A549 (cell line): Measurements from ENCODE around the gene FHIP1A. TPM values are rescaled to one million over a fixed set of nuclear protein-coding genes. Genes with fewer than 3 reads are reported as not detected.

Experiments
- ATAC-seq, 2 experiments: fragments of 200-7000 bp in 1 of 2; fragments of >200 bp in 1 of 2; cut with Nextera tagmentation in 1 of 2; cut with Tn5 transposase in 1 of 2; 3 replicates each; pipeline versions ENCODE4 v1.8.0 to v1.9.1; 2018 to 2020; ENCODE audit warnings: mild to moderate bottlenecking in 1 of 2, moderate library complexity in 1 of 2
- CTCF ChIA-PET: fragments of 300-600 bp; sonication (Branson Sonifier 250); formaldehyde crosslinking; extraction: SDS; loops from one replicate; lab custom pipeline; 2021; ENCODE audit warnings: antibody characterized with exemption, inconsistent platforms; lab: Yijun Ruan, JAX
- POLR2A ChIA-PET: fragments of 350-600 bp; formaldehyde crosslinking; extraction: SDS; loops from one replicate; lab custom pipeline; 2021; ENCODE audit warnings: antibody characterized with exemption, inconsistent platforms; lab: Yijun Ruan, JAX
- DNase-seq, 2 experiments: peaks; one replicate each; pipeline versions ENCODE4 v3.0.0 to v3.0.0-alpha.2; 2011 to 2016; ENCODE audit warnings: low read depth in 1 of 2, low spot score in 1 of 2
- FAIRE-seq: peaks from 2 replicates; lab custom pipeline; 2011; peaks lifted over from hg19 to GRCh38; lab: Jason Lieb, UNC
- H3K27ac ChIP-seq, 2 experiments: fragments of >200 bp; sonication (Bioruptor Twin); formaldehyde crosslinking; 3 replicates each; pipeline ENCODE4 v1.5.1; 2016 to 2017
- H3K4me1 ChIP-seq: fragments of >200 bp; sonication (Bioruptor Twin); formaldehyde crosslinking; 3 replicates; pipeline ENCODE4 v1.6.1; 2016
- H3K4me2 ChIP-seq: fragments of >200 bp; sonication (Bioruptor Twin); formaldehyde crosslinking; 3 replicates; pipeline ENCODE4 v1.6.1; 2016
- H3K4me3 ChIP-seq: fragments of >200 bp; sonication (Bioruptor Twin); formaldehyde crosslinking; 3 replicates; pipeline ENCODE4 v1.5.1; 2016
- H3K9me3 ChIP-seq: fragments of >200 bp; sonication (Bioruptor Twin); formaldehyde crosslinking; 3 replicates; pipeline ENCODE4 v1.6.1; 2016
- BHLHE40 ChIP-seq: IDR thresholded peaks from 2 replicates; pipeline ENCODE4 v1.6.1; 2012; ENCODE audit warnings: low read depth, low read length, inconsistent platforms
- CBX2 ChIP-seq: fragments of 200-600 bp; sonication (generic); IDR thresholded peaks from 2 replicates; pipeline ENCODE4 v1.6.1; 2016; ENCODE audit warnings: low read depth, mild to moderate bottlenecking, borderline replicate concordance
- CBX8 ChIP-seq: fragments of 200-600 bp; sonication (generic); IDR thresholded peaks from 2 replicates; pipeline ENCODE4 v1.6.1; 2016
- FOSB ChIP-seq: fragments of 250-450 bp; sonication (Bioruptor Pico); IDR thresholded peaks from 2 replicates; pipeline ENCODE4 v1.5.0; 2020; ENCODE audit warnings: mild to moderate bottlenecking, moderate library complexity
- FOSL2 ChIP-seq, 2 experiments: fragments of 450-650 bp in 1 of 2; fragments of >200 bp in 1 of 2; sonication (Bioruptor Twin) in 1 of 2; formaldehyde crosslinking; IDR thresholded peaks; 2 replicates each; pipeline versions ENCODE4 v1.5.0 to v1.6.1; 2016 to 2020; ENCODE audit warnings: mild to moderate bottlenecking in 1 of 2, moderate library complexity in 1 of 2
- FOXS1 ChIP-seq: fragments of 250-450 bp; sonication (Bioruptor Pico); IDR thresholded peaks from 2 replicates; pipeline ENCODE4 v1.5.0; 2020; ENCODE audit warnings: mild to moderate bottlenecking, moderate library complexity
- GATA3 ChIP-seq: IDR thresholded peaks from 2 replicates; pipeline ENCODE4 v1.6.1; 2012; ENCODE audit warnings: borderline replicate concordance
- HOXB13 ChIP-seq: fragments of 250-450 bp; sonication (Bioruptor Pico); IDR thresholded peaks from 2 replicates; pipeline ENCODE4 v1.5.0; 2020; ENCODE audit warnings: low read depth, mild to moderate bottlenecking, moderate library complexity
- HOXB5 ChIP-seq: fragments of 250-450 bp; sonication (Bioruptor Pico); IDR thresholded peaks from 2 replicates; pipeline ENCODE4 v1.5.0; 2020; ENCODE audit warnings: mild to moderate bottlenecking, moderate library complexity
- JUN ChIP-seq, 2 experiments: fragments of >200 bp; sonication (Bioruptor Twin); formaldehyde crosslinking; IDR thresholded peaks; 2 replicates in 1 of 2; 3 replicates in 1 of 2; pipeline ENCODE4 v1.6.1; 2016 to 2017
- JUNB ChIP-seq: fragments of >200 bp; sonication (Bioruptor Twin); formaldehyde crosslinking; IDR thresholded peaks from 2 replicates; pipeline ENCODE4 v1.6.1; 2016
- MAZ ChIP-seq: fragments of 150-350 bp; IDR thresholded peaks from 2 replicates; pipeline ENCODE4 v1.6.1; 2014; ENCODE audit warnings: antibody characterized with exemption, low read depth, low read length, borderline replicate concordance
- MYC ChIP-seq: IDR thresholded peaks from 2 replicates; pipeline ENCODE4 v1.6.1; 2012; ENCODE audit warnings: mild to moderate bottlenecking, inconsistent platforms, low read length, improper control_type of control experiment, borderline replicate concordance
- NR3C1 ChIP-seq: fragments of >200 bp; sonication (Bioruptor Twin); formaldehyde crosslinking; IDR thresholded peaks from 3 replicates; pipeline ENCODE4 v1.6.1; 2017
- PHF8 ChIP-seq: fragments of 200-600 bp; sonication (generic); IDR thresholded peaks from 2 replicates; pipeline ENCODE4 v1.6.1; 2016; ENCODE audit warnings: low read depth, mild to moderate bottlenecking, antibody characterized with exemption, moderate library complexity, borderline replicate concordance
- RAD21 ChIP-seq, 2 experiments: fragments of >200 bp in 1 of 2; sonication (Bioruptor Twin) in 1 of 2; formaldehyde crosslinking in 1 of 2; IDR thresholded peaks in 1 of 2; conservative IDR thresholded peaks in 1 of 2; 2 replicates in 1 of 2; 3 replicates in 1 of 2; pipeline ENCODE4 v1.6.1; 2012 to 2018; ENCODE audit warnings: inconsistent platforms in 1 of 2
- RNF2 ChIP-seq: fragments of 200-600 bp; sonication (generic); IDR thresholded peaks from 2 replicates; pipeline ENCODE4 v1.6.1; 2016; ENCODE audit warnings: low read depth, mild to moderate bottlenecking, antibody characterized with exemption, moderate library complexity, borderline replicate concordance
- SMC3 ChIP-seq: fragments of >200 bp; sonication (Bioruptor Twin); formaldehyde crosslinking; IDR thresholded peaks from 3 replicates; pipeline ENCODE4 v1.6.1; 2018; ENCODE audit warnings: inconsistent platforms
- TFCP2L1 ChIP-seq: fragments of 250-450 bp; sonication (Bioruptor Pico); IDR thresholded peaks from 2 replicates; pipeline ENCODE4 v1.5.0; 2021; ENCODE audit warnings: mild to moderate bottlenecking
- ZSCAN20 ChIP-seq: fragments of 250-450 bp; sonication (Bioruptor Pico); IDR thresholded peaks from 2 replicates; pipeline ENCODE4 v1.8.0; 2022; ENCODE audit warnings: mild to moderate bottlenecking, moderate library complexity
- WGBS: methylation state at CpG from one replicate; pipeline ENCODE4 v1.1.6; 2017; ENCODE audit errors: missing lambda C conversion rate; 5-methylcytosine and 5-hydroxymethylcytosine counted together
- polyA plus RNA-seq, 4 experiments: library from polyadenylated mRNA; depleted of rRNA in 3 of 4; stranded (reverse); fragments of >200 nt; fragmentation: RNase III in 1 of 4; extraction: RNeasy Plus Mini Kit Qiagen cat#74134 plus additional on column Dnase treatment in 1 of 4; gene quantifications; 2 replicates in 3 of 4; 3 replicates in 1 of 4; pipeline ENCODE4 v1.2.3, GENCODE V29; 2011 to 2017
- TF ChIP-seq, protein P1 (sequence below): fragments of 150-350 bp; IDR thresholded peaks from 2 replicates; pipeline ENCODE4 v1.6.1; 2014; ENCODE audit warnings: low read depth, mild to moderate bottlenecking, low read length
- TF ChIP-seq, protein P2 (sequence below): fragments of 450-650 bp; IDR thresholded peaks from 2 replicates; pipeline ENCODE4 v1.6.1; 2014; ENCODE audit warnings: antibody characterized with exemption
- TF ChIP-seq, protein P3 (sequence below): IDR thresholded peaks from 2 replicates; pipeline ENCODE4 v1.6.1; 2012
- TF ChIP-seq, protein P4 (sequence below): fragments of 250-450 bp; sonication (Bioruptor Pico); IDR thresholded peaks from 2 replicates; pipeline ENCODE4 v1.5.0; 2020; ENCODE audit warnings: low read depth, mild to moderate bottlenecking, moderate library complexity
- TF ChIP-seq, protein P5 (sequence below): IDR thresholded peaks from 2 replicates; pipeline ENCODE4 v1.6.1; 2012; ENCODE audit warnings: low read depth, borderline replicate concordance
- TF ChIP-seq, protein P6 (sequence below): fragments of 200-600 bp; sonication (generic); IDR thresholded peaks from 2 replicates; pipeline ENCODE4 v1.6.1; 2016; ENCODE audit warnings: antibody characterized with exemption, mild to moderate bottlenecking, moderate library complexity
- TF ChIP-seq, protein P7 (sequence below): IDR thresholded peaks from 2 replicates; pipeline ENCODE4 v1.6.1; 2012
- TF ChIP-seq, protein P8 (sequence below): fragments of >200 bp; sonication (Bioruptor Twin); formaldehyde crosslinking; IDR thresholded peaks from 2 replicates; pipeline ENCODE4 v1.6.1; 2016

The FHIP1A gene
- polyA plus RNA-seq, 2 of the 4 experiments (the other 2 are of a cell fraction): 0.09 TPM

DNA sequence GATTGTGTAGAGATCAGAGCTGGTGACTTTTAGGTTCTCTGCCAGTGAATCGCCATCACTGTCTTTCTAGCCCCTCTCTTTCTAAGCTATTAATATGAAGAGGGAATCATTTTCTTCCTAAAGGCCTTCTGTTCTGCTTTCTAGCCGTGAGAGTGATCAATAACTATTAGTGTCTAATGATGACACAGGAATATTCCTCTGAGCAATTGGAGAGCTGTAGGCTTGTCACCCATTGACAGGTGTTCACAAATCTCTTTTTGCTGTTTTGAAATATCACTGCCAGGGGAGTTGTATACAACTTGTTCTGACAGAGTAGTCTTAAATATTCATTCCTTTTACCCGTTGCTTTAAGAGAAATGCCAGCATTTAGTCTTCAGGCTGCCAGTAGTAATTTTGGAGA lies 13.9 kb downstream of the FHIP1A start:
- Histone ChIP-seq H3K4me2 (no peak overlapping the region), H3K4me1 (peaks cover 11% of the 10 kb centered on the region; the same call in 2 of the 3 replicates), H3K27ac (no peak overlapping the region), H3K9me3 (no peaks in the 10 kb centered on the region), H3K4me3 (no peak overlapping the region)
- FAIRE-seq (no peak), ATAC-seq (no peak), DNase-seq (no peak)
- TF ChIP-seq, protein P1, sequence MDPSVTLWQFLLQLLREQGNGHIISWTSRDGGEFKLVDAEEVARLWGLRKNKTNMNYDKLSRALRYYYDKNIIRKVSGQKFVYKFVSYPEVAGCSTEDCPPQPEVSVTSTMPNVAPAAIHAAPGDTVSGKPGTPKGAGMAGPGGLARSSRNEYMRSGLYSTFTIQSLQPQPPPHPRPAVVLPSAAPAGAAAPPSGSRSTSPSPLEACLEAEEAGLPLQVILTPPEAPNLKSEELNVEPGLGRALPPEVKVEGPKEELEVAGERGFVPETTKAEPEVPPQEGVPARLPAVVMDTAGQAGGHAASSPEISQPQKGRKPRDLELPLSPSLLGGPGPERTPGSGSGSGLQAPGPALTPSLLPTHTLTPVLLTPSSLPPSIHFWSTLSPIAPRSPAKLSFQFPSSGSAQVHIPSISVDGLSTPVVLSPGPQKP: no peak
- TF ChIP-seq FOXS1 (CRISPR knock-in tag): no peak
- TF ChIP-seq FOSB (CRISPR knock-in tag): no peak
- TF ChIP-seq, protein P2, sequence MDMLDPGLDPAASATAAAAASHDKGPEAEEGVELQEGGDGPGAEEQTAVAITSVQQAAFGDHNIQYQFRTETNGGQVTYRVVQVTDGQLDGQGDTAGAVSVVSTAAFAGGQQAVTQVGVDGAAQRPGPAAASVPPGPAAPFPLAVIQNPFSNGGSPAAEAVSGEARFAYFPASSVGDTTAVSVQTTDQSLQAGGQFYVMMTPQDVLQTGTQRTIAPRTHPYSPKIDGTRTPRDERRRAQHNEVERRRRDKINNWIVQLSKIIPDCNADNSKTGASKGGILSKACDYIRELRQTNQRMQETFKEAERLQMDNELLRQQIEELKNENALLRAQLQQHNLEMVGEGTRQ: no peak
- TF ChIP-seq, protein P3, sequence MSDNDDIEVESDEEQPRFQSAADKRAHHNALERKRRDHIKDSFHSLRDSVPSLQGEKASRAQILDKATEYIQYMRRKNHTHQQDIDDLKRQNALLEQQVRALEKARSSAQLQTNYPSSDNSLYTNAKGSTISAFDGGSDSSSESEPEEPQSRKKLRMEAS: no peak
- TF ChIP-seq MAZ: no peak
- TF ChIP-seq MYC: no peak
- TF ChIP-seq NR3C1: no peak
- TF ChIP-seq GATA3: no peak
- TF ChIP-seq HOXB13 (CRISPR knock-in tag): no peak
- TF ChIP-seq, protein P4, sequence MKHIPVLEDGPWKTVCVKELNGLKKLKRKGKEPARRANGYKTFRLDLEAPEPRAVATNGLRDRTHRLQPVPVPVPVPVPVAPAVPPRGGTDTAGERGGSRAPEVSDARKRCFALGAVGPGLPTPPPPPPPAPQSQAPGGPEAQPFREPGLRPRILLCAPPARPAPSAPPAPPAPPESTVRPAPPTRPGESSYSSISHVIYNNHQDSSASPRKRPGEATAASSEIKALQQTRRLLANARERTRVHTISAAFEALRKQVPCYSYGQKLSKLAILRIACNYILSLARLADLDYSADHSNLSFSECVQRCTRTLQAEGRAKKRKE (CRISPR knock-in tag): no peak
- TF ChIP-seq CBX8: no peak
- no peak for TF ChIP-seq JUNB
- no peak for TF ChIP-seq BHLHE40
- TF ChIP-seq HOXB5: no peak
- TF ChIP-seq, protein P5, sequence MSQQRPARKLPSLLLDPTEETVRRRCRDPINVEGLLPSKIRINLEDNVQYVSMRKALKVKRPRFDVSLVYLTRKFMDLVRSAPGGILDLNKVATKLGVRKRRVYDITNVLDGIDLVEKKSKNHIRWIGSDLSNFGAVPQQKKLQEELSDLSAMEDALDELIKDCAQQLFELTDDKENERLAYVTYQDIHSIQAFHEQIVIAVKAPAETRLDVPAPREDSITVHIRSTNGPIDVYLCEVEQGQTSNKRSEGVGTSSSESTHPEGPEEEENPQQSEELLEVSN: no peak
- WGBS: 71% methylated on average over 3 of the region's 3 CpGs
- ChIA-PET CTCF (no interaction called here), POLR2A (no interaction called here)

DNA sequence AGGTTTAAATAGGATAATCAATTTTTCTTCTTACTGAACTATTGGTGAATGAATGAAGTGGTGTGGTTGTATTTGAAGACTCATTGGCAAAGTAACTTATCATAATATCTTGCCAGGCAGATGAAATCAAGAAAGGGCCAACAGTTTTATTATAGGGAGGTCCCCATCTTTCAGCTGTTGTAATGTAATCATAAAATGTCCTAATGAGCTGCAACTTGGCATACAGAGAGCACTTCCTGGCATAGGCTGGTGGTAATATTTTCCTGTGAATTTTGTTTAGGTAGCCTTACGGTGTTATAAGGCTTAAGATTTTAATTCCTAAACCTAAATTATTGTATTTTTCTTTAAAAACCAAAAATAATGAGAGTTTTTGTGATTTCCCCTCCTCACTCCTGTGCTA lies 17.5 kb downstream of the FHIP1A start:
- no peak for ATAC-seq
- no peak for FAIRE-seq
- CTCF ChIA-PET: interaction anchor here (0.7 kb wide), 1 partner anchor 19 kb away, joined by 3 read pairs; no protein-coding TSS in a partner anchor
- DNase-seq: no peak
- no peak overlapping the region for H3K4me3 ChIP-seq
- TF ChIP-seq, protein P3: no peak
- TF ChIP-seq RAD21 (conservative IDR thresholded peaks at IDR 0.05 in 1 of 2, IDR thresholded peaks at IDR 0.05 in 1 of 2) (no peak), ZSCAN20 (no peak), JUN (IDR thresholded peaks at IDR 0.05) (no peak), SMC3 (no peak), FOSL2 (IDR thresholded peaks at IDR 0.05) (no peak), FOSL2 (CRISPR knock-in tag; IDR thresholded peaks at IDR 0.05) (no peak), TFCP2L1 (no peak), JUNB (no peak), CBX2 (no peak), PHF8 (no peak), RNF2 (no peak)
- TF ChIP-seq, protein P6, sequence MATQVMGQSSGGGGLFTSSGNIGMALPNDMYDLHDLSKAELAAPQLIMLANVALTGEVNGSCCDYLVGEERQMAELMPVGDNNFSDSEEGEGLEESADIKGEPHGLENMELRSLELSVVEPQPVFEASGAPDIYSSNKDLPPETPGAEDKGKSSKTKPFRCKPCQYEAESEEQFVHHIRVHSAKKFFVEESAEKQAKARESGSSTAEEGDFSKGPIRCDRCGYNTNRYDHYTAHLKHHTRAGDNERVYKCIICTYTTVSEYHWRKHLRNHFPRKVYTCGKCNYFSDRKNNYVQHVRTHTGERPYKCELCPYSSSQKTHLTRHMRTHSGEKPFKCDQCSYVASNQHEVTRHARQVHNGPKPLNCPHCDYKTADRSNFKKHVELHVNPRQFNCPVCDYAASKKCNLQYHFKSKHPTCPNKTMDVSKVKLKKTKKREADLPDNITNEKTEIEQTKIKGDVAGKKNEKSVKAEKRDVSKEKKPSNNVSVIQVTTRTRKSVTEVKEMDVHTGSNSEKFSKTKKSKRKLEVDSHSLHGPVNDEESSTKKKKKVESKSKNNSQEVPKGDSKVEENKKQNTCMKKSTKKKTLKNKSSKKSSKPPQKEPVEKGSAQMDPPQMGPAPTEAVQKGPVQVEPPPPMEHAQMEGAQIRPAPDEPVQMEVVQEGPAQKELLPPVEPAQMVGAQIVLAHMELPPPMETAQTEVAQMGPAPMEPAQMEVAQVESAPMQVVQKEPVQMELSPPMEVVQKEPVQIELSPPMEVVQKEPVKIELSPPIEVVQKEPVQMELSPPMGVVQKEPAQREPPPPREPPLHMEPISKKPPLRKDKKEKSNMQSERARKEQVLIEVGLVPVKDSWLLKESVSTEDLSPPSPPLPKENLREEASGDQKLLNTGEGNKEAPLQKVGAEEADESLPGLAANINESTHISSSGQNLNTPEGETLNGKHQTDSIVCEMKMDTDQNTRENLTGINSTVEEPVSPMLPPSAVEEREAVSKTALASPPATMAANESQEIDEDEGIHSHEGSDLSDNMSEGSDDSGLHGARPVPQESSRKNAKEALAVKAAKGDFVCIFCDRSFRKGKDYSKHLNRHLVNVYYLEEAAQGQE: no peak
- TF ChIP-seq, protein P7, sequence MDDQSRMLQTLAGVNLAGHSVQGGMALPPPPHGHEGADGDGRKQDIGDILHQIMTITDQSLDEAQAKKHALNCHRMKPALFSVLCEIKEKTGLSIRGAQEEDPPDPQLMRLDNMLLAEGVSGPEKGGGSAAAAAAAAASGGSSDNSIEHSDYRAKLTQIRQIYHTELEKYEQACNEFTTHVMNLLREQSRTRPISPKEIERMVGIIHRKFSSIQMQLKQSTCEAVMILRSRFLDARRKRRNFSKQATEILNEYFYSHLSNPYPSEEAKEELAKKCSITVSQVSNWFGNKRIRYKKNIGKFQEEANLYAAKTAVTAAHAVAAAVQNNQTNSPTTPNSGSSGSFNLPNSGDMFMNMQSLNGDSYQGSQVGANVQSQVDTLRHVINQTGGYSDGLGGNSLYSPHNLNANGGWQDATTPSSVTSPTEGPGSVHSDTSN: no peak
- TF ChIP-seq, protein P8, sequence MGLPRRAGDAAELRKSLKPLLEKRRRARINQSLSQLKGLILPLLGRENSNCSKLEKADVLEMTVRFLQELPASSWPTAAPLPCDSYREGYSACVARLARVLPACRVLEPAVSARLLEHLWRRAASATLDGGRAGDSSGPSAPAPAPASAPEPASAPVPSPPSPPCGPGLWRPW: no peak
- TF ChIP-seq, protein P5: no peak
- H3K27ac ChIP-seq: no peak overlapping the region
- POLR2A ChIA-PET: no interaction called here
- H3K4me1 ChIP-seq: no peaks in the 10 kb centered on the region
- 84% methylated on average over 1 of the region's 1 CpG for WGBS
- H3K9me3 ChIP-seq: no peaks in the 10 kb centered on the region
- no peak overlapping the region for H3K4me2 ChIP-seq
